ENCODE results near the gene LRRC8B.

GRCh38 chr1:89620664-89621063 is 96.0 kb downstream of the LRRC8B start:
- no peak for TF ChIP-seq EZH2 (IDR thresholded peaks at IDR 0.05; ENCODE audit: low read length, missing control alignments)
- TF ChIP-seq CTCF (conservative IDR thresholded peaks at IDR 0.05 in 1 of 2, IDR thresholded peaks at IDR 0.05 in 1 of 2; ENCODE audit: low read depth in 1 of 2, low read length in 2 of 2), result no peak

Measured in fibroblast of lung (primary cell).